Neural cell (in vitro differentiated cells): ENCODE results near the gene SCD.

Source experiments
- CTCF ChIP-seq: fragments of 450-650 bp; IDR thresholded peaks from 2 replicates; pipeline ENCODE4 v1.5.1; 2014; ENCODE audit warnings: antibody characterized with exemption, mild to moderate bottlenecking, moderate library complexity; ENCODE audit not compliant: poor library complexity, severe bottlenecking
- EZH2 ChIP-seq: fragments of 200-600, 300-800 bp; shearing (Covaris generic), sonication (generic); IDR thresholded peaks from 2 replicates; pipeline ENCODE4 v1.6.1; 2014; ENCODE audit warnings: antibody characterized with exemption, low read length, borderline replicate concordance, mild to moderate bottlenecking; ENCODE audit not compliant: insufficient read depth, poor library complexity, severe bottlenecking
- POLR2AphosphoS5 ChIP-seq: IDR thresholded peaks from 2 replicates; pipeline ENCODE4 v1.6.1; 2012
- RAD21 ChIP-seq: fragments of 450-650 bp; conservative IDR thresholded peaks from 2 replicates; pipeline ENCODE4 v1.6.1; 2014; ENCODE audit warnings: antibody characterized with exemption, mild to moderate bottlenecking, moderate library complexity
- SMC3 ChIP-seq: fragments of 450-650 bp; conservative IDR thresholded peaks from 2 replicates; pipeline ENCODE4 v1.6.1; 2014; ENCODE audit warnings: antibody characterized with exemption, mild to moderate bottlenecking, moderate library complexity; ENCODE audit not compliant: poor library complexity
- TAF1 ChIP-seq: IDR thresholded peaks from 2 replicates; pipeline ENCODE4 v1.6.1; 2012; ENCODE audit warnings: low read depth
- TF ChIP-seq, protein P1 (sequence below): IDR thresholded peaks from 2 replicates; pipeline ENCODE4 v1.6.1; 2012; ENCODE audit warnings: borderline replicate concordance

- TF ChIP-seq CTCF (no peak), RAD21 (no peak), EZH2 (no peak), TAF1 (no peak), POLR2AphosphoS5 (no peak), SMC3 (no peak)
- TF ChIP-seq, protein P1, sequence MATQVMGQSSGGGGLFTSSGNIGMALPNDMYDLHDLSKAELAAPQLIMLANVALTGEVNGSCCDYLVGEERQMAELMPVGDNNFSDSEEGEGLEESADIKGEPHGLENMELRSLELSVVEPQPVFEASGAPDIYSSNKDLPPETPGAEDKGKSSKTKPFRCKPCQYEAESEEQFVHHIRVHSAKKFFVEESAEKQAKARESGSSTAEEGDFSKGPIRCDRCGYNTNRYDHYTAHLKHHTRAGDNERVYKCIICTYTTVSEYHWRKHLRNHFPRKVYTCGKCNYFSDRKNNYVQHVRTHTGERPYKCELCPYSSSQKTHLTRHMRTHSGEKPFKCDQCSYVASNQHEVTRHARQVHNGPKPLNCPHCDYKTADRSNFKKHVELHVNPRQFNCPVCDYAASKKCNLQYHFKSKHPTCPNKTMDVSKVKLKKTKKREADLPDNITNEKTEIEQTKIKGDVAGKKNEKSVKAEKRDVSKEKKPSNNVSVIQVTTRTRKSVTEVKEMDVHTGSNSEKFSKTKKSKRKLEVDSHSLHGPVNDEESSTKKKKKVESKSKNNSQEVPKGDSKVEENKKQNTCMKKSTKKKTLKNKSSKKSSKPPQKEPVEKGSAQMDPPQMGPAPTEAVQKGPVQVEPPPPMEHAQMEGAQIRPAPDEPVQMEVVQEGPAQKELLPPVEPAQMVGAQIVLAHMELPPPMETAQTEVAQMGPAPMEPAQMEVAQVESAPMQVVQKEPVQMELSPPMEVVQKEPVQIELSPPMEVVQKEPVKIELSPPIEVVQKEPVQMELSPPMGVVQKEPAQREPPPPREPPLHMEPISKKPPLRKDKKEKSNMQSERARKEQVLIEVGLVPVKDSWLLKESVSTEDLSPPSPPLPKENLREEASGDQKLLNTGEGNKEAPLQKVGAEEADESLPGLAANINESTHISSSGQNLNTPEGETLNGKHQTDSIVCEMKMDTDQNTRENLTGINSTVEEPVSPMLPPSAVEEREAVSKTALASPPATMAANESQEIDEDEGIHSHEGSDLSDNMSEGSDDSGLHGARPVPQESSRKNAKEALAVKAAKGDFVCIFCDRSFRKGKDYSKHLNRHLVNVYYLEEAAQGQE: no peak
Measured at GRCh38 chr10:100359030-100359432, 12.0 kb downstream of the SCD start.
